ENCODE results near the gene LRRC75A.

The LRRC75A gene

GRCh38 chr17:16435925-16436886 is 55.8 kb downstream of the LRRC75A start:
- no peak for DNase-seq (ENCODE audit: low read depth in 1 of 2, low spot score in 1 of 2)

- no peak for DNase-seq (ENCODE audit: low read depth in 1 of 2, low spot score in 1 of 2)
Observed at GRCh38 chr17:16434662-16435061, 57.3 kb downstream of the LRRC75A start.

- DNase-seq (ENCODE audit: low read depth in 1 of 2, low spot score in 1 of 2), result no peak
Observed at GRCh38 chr17:16433514-16433913, 58.5 kb downstream of the LRRC75A start.

GRCh38 chr17:16432017-16432416 is 60.0 kb downstream of the LRRC75A start:
- no peak for DNase-seq (ENCODE audit: low read depth in 1 of 2, low spot score in 1 of 2)

GRCh38 chr17:16430650-16431049 is 61.3 kb downstream of the LRRC75A start:
- no peak for DNase-seq (ENCODE audit: low read depth in 1 of 2, low spot score in 1 of 2)

- no peak for DNase-seq (ENCODE audit: low read depth in 1 of 2, low spot score in 1 of 2)
Observed at GRCh38 chr17:16429083-16429482, 62.9 kb downstream of the LRRC75A start.

GRCh38 chr17:16428098-16428882 is 63.7 kb downstream of the LRRC75A start:
- no peak for DNase-seq (ENCODE audit: low read depth in 1 of 2, low spot score in 1 of 2)

GRCh38 chr17:16427020-16427419 is 65.0 kb downstream of the LRRC75A start:
- DNase-seq (ENCODE audit: low read depth in 1 of 2, low spot score in 1 of 2), result no peak

GRCh38 chr17:16425698-16426659 is 66.0 kb downstream of the LRRC75A start:
- no peak for DNase-seq (ENCODE audit: low read depth in 1 of 2, low spot score in 1 of 2)

GRCh38 chr17:16425202-16425601 is 66.8 kb downstream of the LRRC75A start:
- no peak for DNase-seq (ENCODE audit: low read depth in 1 of 2, low spot score in 1 of 2)

- DNase-seq (ENCODE audit: low read depth in 1 of 2, low spot score in 1 of 2), result no peak
Observed at GRCh38 chr17:16423226-16423872, 68.6 kb downstream of the LRRC75A start.

- no peak for DNase-seq (ENCODE audit: low read depth in 1 of 2, low spot score in 1 of 2)
Observed at GRCh38 chr17:16422416-16422815, 69.6 kb downstream of the LRRC75A start.

GRCh38 chr17:16419929-16420271 is 72.1 kb downstream of the LRRC75A start:
- DNase-seq (ENCODE audit: low read depth in 1 of 2, low spot score in 1 of 2), result no peak

GRCh38 chr17:16419074-16419928 is 72.7 kb downstream of the LRRC75A start:
- DNase-seq (ENCODE audit: low read depth in 1 of 2, low spot score in 1 of 2), result peak in 1 of 2 donors; percentile 21

- no peak for DNase-seq (ENCODE audit: low read depth in 1 of 2, low spot score in 1 of 2)
Observed at GRCh38 chr17:16418685-16419068, 73.3 kb downstream of the LRRC75A start.

GRCh38 chr17:16417896-16418684 is 73.9 kb downstream of the LRRC75A start:
- no peak for DNase-seq (ENCODE audit: low read depth in 1 of 2, low spot score in 1 of 2)

- no peak for DNase-seq (ENCODE audit: low read depth in 1 of 2, low spot score in 1 of 2)
Observed at GRCh38 chr17:16417399-16417798, 74.6 kb downstream of the LRRC75A start.

GRCh38 chr17:16415031-16415924 is 76.7 kb downstream of the LRRC75A start, which contains the start of gene TRPV2:
Gene TRPV2 (plus strand): TSS chr17:16415571. CDS start chr17:16417669, 2,098 bp downstream.
- DNase-seq (ENCODE audit: low read depth in 1 of 2, low spot score in 1 of 2), result peak in 1 of 2 donors; percentile 17
